Measurements from ENCODE around the gene PPP1CA.
A peak's percentile ranks its signal among the peaks of the same experiment; 100 is the strongest.

The PPP1CA gene

DNA sequence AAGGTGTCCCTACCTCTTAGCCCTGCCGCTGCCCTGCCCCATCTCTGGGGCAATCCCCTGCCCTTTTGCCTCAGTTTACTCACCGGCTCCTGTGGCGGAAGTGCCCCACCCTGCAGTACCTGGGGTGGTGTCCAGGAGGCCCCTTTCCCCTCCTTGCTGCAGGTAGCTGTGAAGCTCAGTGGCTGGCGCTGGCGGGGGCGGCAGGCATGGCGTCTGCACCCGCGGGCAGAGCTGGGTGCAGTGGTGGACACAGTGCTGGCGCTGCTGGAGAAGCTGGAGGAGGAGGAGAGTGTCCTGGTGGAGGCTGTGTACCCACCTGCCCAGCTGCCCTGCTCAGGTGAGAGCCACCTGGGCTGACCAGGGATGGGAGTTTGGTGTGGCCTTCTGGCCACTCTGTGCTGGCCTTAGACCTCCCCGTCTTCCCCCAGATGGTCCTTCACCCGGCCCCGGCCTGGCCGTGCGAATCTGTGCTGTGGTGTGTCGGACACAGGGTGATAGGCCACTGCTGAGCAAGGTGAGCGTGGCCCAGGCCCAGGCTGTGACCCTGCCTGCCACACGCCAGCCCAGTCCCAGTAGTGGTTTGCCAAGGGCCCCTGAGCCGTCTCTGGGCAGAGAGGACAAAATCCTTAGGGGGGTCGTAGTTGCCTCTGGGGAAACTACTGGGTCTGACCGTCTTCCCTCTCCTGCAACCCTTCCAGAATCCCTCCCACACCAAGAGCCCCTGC lies 17.8 kb upstream of the PPP1CA start:
- no peak for ATAC-seq (ENCODE audit: insufficient read depth, low read depth)
- H3K27ac ChIP-seq (ENCODE audit: low read length), result peak overlapping the region; percentile 93

DNA sequence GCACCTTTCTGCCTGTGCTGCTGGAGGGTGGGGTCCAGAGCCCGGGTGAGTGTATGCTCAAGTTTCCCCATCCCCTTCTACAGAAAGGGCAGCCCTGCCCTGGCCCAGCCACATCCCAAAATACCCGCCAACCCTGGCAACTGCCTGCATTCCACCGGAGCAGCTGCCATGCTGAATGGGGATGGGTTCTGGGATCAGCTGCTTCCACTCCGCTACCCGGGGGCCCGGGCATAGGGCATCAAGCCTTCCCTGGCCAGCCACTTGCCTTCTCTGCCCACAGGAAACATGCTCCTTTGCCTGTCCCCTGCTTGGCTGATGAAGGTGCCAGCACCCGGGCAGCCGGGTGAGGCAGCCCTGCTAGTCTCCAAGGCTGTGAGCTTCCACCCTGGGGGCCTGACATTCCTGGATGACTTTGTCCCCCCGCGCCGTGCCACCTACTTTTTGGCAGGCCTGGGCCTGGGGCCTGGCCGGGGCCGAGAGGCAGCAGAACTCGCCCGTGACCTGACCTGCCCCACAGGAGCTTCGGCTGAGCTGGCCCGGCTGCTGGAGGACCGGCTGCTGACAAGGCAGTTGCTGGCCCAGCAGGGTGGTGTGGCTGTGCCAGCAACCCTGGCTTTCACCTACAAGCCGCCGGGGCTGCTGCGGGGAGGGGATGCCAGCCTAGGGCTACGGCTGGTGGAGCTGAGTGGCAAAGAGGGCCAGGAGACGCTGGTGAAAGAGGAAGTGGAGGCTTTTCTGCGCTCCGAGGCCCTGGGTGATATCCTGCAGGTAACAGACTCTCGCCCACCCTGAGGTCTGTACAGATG lies 17.0 kb upstream of the PPP1CA start:
- H3K9ac ChIP-seq (ENCODE audit: low read depth, low read length), result peak overlapping the region; percentile 91
- peaks cover 37% of the 10 kb centered on the region for H3K79me2 ChIP-seq (ENCODE audit: insufficient read depth, low read length)
- peak overlapping the region in 1 of 2 experiments; percentile 66; a peak in 1 of 4 replicates for H3K4me3 ChIP-seq (ENCODE audit: low read depth in 1 of 2, low read length in 2 of 2)
- no peaks in the 10 kb centered on the region for H3K9me3 ChIP-seq (ENCODE audit: insufficient read depth, low read length, severe bottlenecking)
- H3K27me3 ChIP-seq (ENCODE audit: insufficient read depth, low read length, poor library complexity), result no peaks in the 10 kb centered on the region
- peak overlapping the region; percentile 95 for H3K4me2 ChIP-seq (ENCODE audit: insufficient read depth, low read length)
- H3K36me3 ChIP-seq (ENCODE audit: insufficient read depth, low read length), result peaks cover 6% of the 10 kb centered on the region; the same call in 1 of the 2 replicates
- TF ChIP-seq, protein P1, sequence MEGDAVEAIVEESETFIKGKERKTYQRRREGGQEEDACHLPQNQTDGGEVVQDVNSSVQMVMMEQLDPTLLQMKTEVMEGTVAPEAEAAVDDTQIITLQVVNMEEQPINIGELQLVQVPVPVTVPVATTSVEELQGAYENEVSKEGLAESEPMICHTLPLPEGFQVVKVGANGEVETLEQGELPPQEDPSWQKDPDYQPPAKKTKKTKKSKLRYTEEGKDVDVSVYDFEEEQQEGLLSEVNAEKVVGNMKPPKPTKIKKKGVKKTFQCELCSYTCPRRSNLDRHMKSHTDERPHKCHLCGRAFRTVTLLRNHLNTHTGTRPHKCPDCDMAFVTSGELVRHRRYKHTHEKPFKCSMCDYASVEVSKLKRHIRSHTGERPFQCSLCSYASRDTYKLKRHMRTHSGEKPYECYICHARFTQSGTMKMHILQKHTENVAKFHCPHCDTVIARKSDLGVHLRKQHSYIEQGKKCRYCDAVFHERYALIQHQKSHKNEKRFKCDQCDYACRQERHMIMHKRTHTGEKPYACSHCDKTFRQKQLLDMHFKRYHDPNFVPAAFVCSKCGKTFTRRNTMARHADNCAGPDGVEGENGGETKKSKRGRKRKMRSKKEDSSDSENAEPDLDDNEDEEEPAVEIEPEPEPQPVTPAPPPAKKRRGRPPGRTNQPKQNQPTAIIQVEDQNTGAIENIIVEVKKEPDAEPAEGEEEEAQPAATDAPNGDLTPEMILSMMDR (IDR thresholded peaks at IDR 0.05; ENCODE audit: borderline replicate concordance, extremely low read depth, low read length, poor library complexity, severe bottlenecking), result no peak
- no peak overlapping the region for H2AFZ ChIP-seq (ENCODE audit: low read depth, low read length)
- peaks cover 54% of the 10 kb centered on the region for H3K4me1 ChIP-seq (ENCODE audit: insufficient read depth, low read length)
- DNase-seq, result no peak
- ATAC-seq (ENCODE audit: insufficient read depth, low read depth), result no peak
- no peaks in the 10 kb centered on the region for H4K20me1 ChIP-seq (ENCODE audit: insufficient read depth, low read length)
- H3K27ac ChIP-seq (ENCODE audit: low read length), result peak overlapping the region; percentile 93

More for the DNA sequence above, 17.8 kb upstream of the PPP1CA start:
- H3K36me3 ChIP-seq (ENCODE audit: insufficient read depth, low read length), result peaks cover 6% of the 10 kb centered on the region; the same call in 1 of the 2 replicates
- H2AFZ ChIP-seq (ENCODE audit: low read depth, low read length), result no peak overlapping the region
- TF ChIP-seq, protein P1 (IDR thresholded peaks at IDR 0.05; ENCODE audit: borderline replicate concordance, extremely low read depth, low read length, poor library complexity, severe bottlenecking), result no peak
- no peak for TF ChIP-seq EZH2 (IDR thresholded peaks at IDR 0.05; ENCODE audit: borderline replicate concordance, low read depth, low read length, severe bottlenecking)
- H3K27me3 ChIP-seq (ENCODE audit: insufficient read depth, low read length, poor library complexity), result no peaks in the 10 kb centered on the region
- peak overlapping the region; percentile 95 for H3K4me2 ChIP-seq (ENCODE audit: insufficient read depth, low read length)
- peak overlapping the region; percentile 91 for H3K9ac ChIP-seq (ENCODE audit: low read depth, low read length)
- H4K20me1 ChIP-seq (ENCODE audit: insufficient read depth, low read length), result no peaks in the 10 kb centered on the region
- no peak for DNase-seq
- peaks cover 54% of the 10 kb centered on the region for H3K4me1 ChIP-seq (ENCODE audit: insufficient read depth, low read length)
- peaks cover 37% of the 10 kb centered on the region for H3K79me2 ChIP-seq (ENCODE audit: insufficient read depth, low read length)
- H3K9me3 ChIP-seq (ENCODE audit: insufficient read depth, low read length, severe bottlenecking), result no peaks in the 10 kb centered on the region
- peak overlapping the region in 1 of 2 experiments; percentile 66; a peak in 2 of 4 replicates for H3K4me3 ChIP-seq (ENCODE audit: low read depth in 1 of 2, low read length in 2 of 2)

DNA sequence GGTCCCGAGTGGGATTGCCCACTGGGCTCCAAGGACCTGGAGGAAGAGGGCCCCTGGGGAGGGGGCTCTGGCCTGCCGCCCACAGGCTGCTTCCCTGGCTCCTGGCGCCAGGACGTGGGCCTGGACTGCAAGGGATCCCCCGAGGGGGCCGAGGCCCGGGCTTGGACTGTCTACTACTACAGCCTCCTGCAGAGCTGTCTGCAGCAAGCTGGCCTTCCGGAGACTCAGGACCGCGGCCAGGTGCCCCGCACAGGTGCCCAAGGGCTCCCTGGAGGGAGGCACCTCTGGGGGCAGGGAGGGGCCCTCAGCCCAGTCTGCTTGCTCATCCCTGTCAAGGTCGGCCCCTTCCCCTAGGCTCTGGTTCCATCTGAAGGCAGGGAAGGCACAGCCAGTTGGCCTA lies 15.8 kb upstream of the PPP1CA start:
- Histone ChIP-seq H3K27ac (ENCODE audit: low read length) (peak overlapping the region; percentile 93), H3K4me3 (ENCODE audit: low read depth in 1 of 2, low read length in 2 of 2) (peak overlapping the region in 1 of 2 experiments; percentile 44; a peak in 2 of 4 replicates), H3K36me3 (ENCODE audit: insufficient read depth, low read length) (peaks cover 6% of the 10 kb centered on the region; the same call in 1 of the 2 replicates), H3K27me3 (ENCODE audit: insufficient read depth, low read length, poor library complexity) (no peaks in the 10 kb centered on the region), H3K4me1 (ENCODE audit: insufficient read depth, low read length) (peaks cover 65% of the 10 kb centered on the region), H3K79me2 (ENCODE audit: insufficient read depth, low read length) (peaks cover 37% of the 10 kb centered on the region), H3K9ac (ENCODE audit: low read depth, low read length) (peak overlapping the region; percentile 91), H2AFZ (ENCODE audit: low read depth, low read length) (peak overlapping the region; percentile 21; the same call in 1 of the 2 replicates), H3K9me3 (ENCODE audit: insufficient read depth, low read length, severe bottlenecking) (no peaks in the 10 kb centered on the region), H3K4me2 (ENCODE audit: insufficient read depth, low read length) (peak overlapping the region; percentile 95), H4K20me1 (ENCODE audit: insufficient read depth, low read length) (no peaks in the 10 kb centered on the region)
- ATAC-seq (ENCODE audit: insufficient read depth, low read depth) (no peak), DNase-seq (no peak)
- TF ChIP-seq EZH2 (IDR thresholded peaks at IDR 0.05; ENCODE audit: borderline replicate concordance, low read depth, low read length, severe bottlenecking), result no peak
- TF ChIP-seq, protein P1 (IDR thresholded peaks at IDR 0.05; ENCODE audit: borderline replicate concordance, extremely low read depth, low read length, poor library complexity, severe bottlenecking), result no peak
